Sigmoid colon (tissue), 7 donors: ENCODE measurements around the gene MRPS27. TPM values are rescaled to one million over a fixed set of nuclear protein-coding genes. Genes with fewer than 3 reads are reported as not detected.

Experiments
- DNase-seq: peaks from one replicate; pipeline ENCODE4 v3.0.0-alpha.2; 2019
- H3K27ac ChIP-seq, 4 donors: fragments of 200-600 bp; sonication (generic); one replicate each; pipeline ENCODE4 v1.5.1; 2016 to 2019; ENCODE audit warnings: mild to moderate bottlenecking in 1 of 4
- H3K27me3 ChIP-seq, 3 donors: fragments of 200-600 bp; sonication (generic); one replicate each; pipeline ENCODE4 v1.5.1; 2019; ENCODE audit warnings: mild to moderate bottlenecking in 1 of 3
- H3K36me3 ChIP-seq, 4 donors: fragments of 200-600 bp; sonication (generic); one replicate each; pipeline ENCODE4 v1.5.1; 2016 to 2019
- H3K4me1 ChIP-seq, 4 donors: fragments of 200-600 bp; sonication (generic); one replicate each; pipeline ENCODE4 v1.5.1; 2017 to 2019
- H3K4me3 ChIP-seq, 4 donors: fragments of 200-600 bp; sonication (generic); one replicate each; pipeline ENCODE4 v1.5.1; 2017 to 2019; ENCODE audit warnings: mild to moderate bottlenecking in 2 of 4, moderate library complexity in 1 of 4
- H3K9me3 ChIP-seq, 4 donors: fragments of 200-600 bp in 3 of 4; sonication (generic) in 3 of 4; one replicate each; pipeline versions ENCODE4 v1.5.1 to v1.6.1; 2013 to 2019
- EP300 ChIP-seq, 4 donors: sonication (generic); formaldehyde crosslinking; IDR thresholded peaks; one replicate each; pipeline ENCODE4 v1.6.1; 2017; ENCODE audit warnings: antibody characterized with exemption in 4 of 4
- POLR2A ChIP-seq, 2 donors: fragments of 450-650 bp; IDR thresholded peaks; one replicate each; pipeline ENCODE4 v1.6.1; 2016; ENCODE audit warnings: antibody characterized with exemption in 2 of 2, mild to moderate bottlenecking in 2 of 2, moderate library complexity in 2 of 2
- POLR2AphosphoS5 ChIP-seq, 4 donors: sonication (generic); formaldehyde crosslinking; IDR thresholded peaks; one replicate each; pipeline ENCODE4 v1.6.1; 2017; ENCODE audit warnings: antibody characterized with exemption in 4 of 4
- WGBS, 2 donors: extraction: QIAGEN DNeasy Blood & Tissue Kit; methylation state at CpG; one replicate each; pipeline ENCODE4 v1.1.7; 2013; 5-methylcytosine and 5-hydroxymethylcytosine counted together
- intact Hi-C: fragments of 100-400 bp; cut with DNase I; formaldehyde crosslinking; loops from one replicate; pipeline ENCODE4 v1.15.1; 2023
- polyA plus RNA-seq, 3 donors: library from polyadenylated mRNA; stranded (reverse); fragments of 200-250 nt; gene quantifications; one replicate each; pipeline ENCODE4 v1.2.3, GENCODE V29; 2013
- total RNA-seq, 4 donors: library from RNA; depleted of rRNA; stranded (reverse); fragments of >200 nt; gene quantifications; one replicate each; pipeline ENCODE4 v1.1.0, GENCODE V29; 2016
- TF ChIP-seq, protein P1 (sequence below), 4 experiments: fragments of 450-650 bp in 3 of 4; fragments of 200-600 bp in 1 of 4; IDR thresholded peaks; one replicate each; pipeline ENCODE4 v1.5.1; 2016 to 2019; ENCODE audit warnings: antibody characterized with exemption in 4 of 4, mild to moderate bottlenecking in 3 of 4, moderate library complexity in 2 of 4
- donor health status: healthy with polysubstance abuse.
- donor health status: Bipolar disorder and iron deficiency.
- donor health status: healthy.

MRPS27 gene
- total and polyA plus RNA-seq, 7 donors: 23.1 to 64.0 (median 44.8) TPM

DNA sequence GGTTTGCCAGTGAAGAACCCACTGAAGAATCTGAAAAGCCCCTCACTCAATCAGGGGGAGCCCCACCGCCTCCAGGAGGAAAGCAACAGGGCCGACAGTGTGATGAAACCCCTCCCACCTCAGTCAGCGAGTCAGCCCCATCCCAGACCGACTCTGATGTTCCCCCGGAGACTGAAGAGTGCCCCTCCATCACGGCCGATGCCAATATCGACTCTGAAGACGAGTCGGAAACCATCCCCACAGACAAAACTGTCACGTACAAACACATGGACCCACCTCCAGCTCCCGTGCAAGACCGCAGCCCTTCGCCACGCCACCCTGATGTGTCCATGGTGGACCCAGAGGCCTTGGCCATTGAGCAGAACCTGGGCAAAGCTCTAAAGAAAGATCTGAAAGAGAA is 120.4 kb downstream of the MRPS27 start:
- Histone ChIP-seq H3K27me3 (no peaks in the 10 kb centered on the region), H3K36me3 (peaks cover 5 to 59% (median 28%) of the 10 kb centered on the region in 4 donors), H3K27ac (no peak overlapping the region), H3K9me3 (no peaks in the 10 kb centered on the region), H3K4me1 (no peaks in the 10 kb centered on the region), H3K4me3 (no peak overlapping the region)
- WGBS, 2 donors: 95 to 98% methylated on average over 15 of the region's 15 CpGs
- no peak for DNase-seq
- TF ChIP-seq POLR2AphosphoS5 (IDR thresholded peaks at IDR 0.05) (no peak), EP300 (IDR thresholded peaks at IDR 0.05) (no peak), POLR2A (IDR thresholded peaks at IDR 0.05) (no peak)
- TF ChIP-seq, protein P1, sequence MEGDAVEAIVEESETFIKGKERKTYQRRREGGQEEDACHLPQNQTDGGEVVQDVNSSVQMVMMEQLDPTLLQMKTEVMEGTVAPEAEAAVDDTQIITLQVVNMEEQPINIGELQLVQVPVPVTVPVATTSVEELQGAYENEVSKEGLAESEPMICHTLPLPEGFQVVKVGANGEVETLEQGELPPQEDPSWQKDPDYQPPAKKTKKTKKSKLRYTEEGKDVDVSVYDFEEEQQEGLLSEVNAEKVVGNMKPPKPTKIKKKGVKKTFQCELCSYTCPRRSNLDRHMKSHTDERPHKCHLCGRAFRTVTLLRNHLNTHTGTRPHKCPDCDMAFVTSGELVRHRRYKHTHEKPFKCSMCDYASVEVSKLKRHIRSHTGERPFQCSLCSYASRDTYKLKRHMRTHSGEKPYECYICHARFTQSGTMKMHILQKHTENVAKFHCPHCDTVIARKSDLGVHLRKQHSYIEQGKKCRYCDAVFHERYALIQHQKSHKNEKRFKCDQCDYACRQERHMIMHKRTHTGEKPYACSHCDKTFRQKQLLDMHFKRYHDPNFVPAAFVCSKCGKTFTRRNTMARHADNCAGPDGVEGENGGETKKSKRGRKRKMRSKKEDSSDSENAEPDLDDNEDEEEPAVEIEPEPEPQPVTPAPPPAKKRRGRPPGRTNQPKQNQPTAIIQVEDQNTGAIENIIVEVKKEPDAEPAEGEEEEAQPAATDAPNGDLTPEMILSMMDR (IDR thresholded peaks at IDR 0.05): no peak
- intact Hi-C loops: no loop called here

DNA sequence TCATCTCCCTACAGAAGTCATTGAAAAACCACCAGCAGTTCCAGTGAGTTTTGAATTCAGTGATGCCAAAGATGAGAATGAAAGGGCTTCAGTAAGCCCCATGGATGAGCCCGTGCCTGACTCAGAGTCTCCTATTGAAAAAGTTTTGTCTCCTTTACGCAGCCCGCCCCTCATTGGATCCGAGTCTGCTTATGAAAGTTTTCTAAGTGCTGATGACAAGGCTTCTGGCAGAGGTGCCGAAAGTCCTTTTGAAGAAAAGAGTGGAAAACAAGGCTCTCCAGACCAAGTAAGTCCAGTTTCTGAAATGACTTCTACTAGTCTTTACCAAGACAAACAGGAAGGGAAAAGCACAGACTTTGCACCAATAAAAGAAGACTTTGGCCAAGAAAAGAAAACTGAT is 122.6 kb downstream of the MRPS27 start:
- H3K9me3 ChIP-seq: no peaks in the 10 kb centered on the region
- intact Hi-C loops: no loop called here
- TF ChIP-seq POLR2A (IDR thresholded peaks at IDR 0.05) (no peak), EP300 (IDR thresholded peaks at IDR 0.05) (no peak), POLR2AphosphoS5 (IDR thresholded peaks at IDR 0.05) (no peak)
- TF ChIP-seq, protein P1 (IDR thresholded peaks at IDR 0.05): no peak
- peaks cover 0 to 49% (median 15%) of the 10 kb centered on the region in 4 donors for H3K36me3 ChIP-seq
- 94 to 97% methylated on average over 5 of the region's 5 CpGs for WGBS, 2 donors
- no peaks in the 10 kb centered on the region for H3K4me1 ChIP-seq
- no peak overlapping the region for H3K4me3 ChIP-seq
- no peaks in the 10 kb centered on the region for H3K27me3 ChIP-seq
- no peak overlapping the region for H3K27ac ChIP-seq
- DNase-seq: no peak

DNA sequence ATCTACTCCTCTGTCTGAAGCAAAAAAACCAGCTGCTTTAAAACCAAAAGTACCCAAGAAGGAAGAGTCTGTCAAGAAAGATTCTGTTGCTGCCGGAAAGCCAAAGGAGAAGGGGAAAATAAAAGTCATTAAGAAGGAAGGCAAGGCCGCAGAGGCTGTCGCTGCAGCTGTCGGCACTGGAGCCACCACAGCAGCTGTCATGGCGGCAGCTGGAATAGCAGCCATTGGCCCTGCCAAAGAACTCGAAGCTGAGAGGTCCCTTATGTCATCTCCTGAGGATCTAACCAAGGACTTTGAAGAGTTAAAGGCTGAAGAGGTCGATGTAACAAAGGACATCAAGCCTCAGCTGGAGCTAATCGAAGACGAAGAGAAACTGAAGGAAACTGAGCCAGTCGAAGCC is 124.5 kb downstream of the MRPS27 start:
- no peak overlapping the region for H3K4me3 ChIP-seq
- intact Hi-C loops: no loop called here

DNA sequence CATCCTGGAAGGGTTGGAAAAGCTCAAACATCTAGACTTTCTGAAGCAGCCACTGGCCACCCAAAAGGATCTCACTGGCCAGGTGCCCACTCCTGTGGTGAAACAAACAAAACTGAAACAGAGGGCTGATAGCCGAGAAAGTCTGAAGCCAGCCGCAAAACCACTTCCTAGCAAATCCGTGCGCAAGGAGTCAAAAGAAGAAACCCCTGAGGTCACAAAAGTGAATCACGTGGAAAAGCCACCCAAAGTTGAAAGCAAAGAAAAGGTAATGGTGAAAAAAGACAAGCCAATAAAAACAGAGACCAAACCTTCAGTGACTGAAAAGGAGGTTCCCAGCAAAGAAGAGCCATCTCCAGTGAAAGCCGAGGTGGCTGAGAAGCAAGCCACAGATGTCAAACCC is 125.2 kb downstream of the MRPS27 start:
- Histone ChIP-seq H3K27ac (no peak overlapping the region), H3K27me3 (no peaks in the 10 kb centered on the region), H3K4me1 (no peaks in the 10 kb centered on the region), H3K9me3 (no peaks in the 10 kb centered on the region), H3K4me3 (no peak overlapping the region), H3K36me3 (peaks cover 0 to 37% (median 14%) of the 10 kb centered on the region in 4 donors)
- intact Hi-C loops: no loop called here
- DNase-seq: no peak
- WGBS, 2 donors: 83 to 88% methylated on average over 6 of the region's 6 CpGs
- no peak for TF ChIP-seq POLR2AphosphoS5 (IDR thresholded peaks at IDR 0.05)
- no peak for TF ChIP-seq POLR2A (IDR thresholded peaks at IDR 0.05)
- no peak for TF ChIP-seq EP300 (IDR thresholded peaks at IDR 0.05)
- TF ChIP-seq, protein P1 (IDR thresholded peaks at IDR 0.05): no peak

More for the DNA sequence above, 124.5 kb downstream of the MRPS27 start:
- Histone ChIP-seq H3K27ac (no peak overlapping the region), H3K36me3 (peaks cover 0 to 45% (median 15%) of the 10 kb centered on the region in 4 donors), H3K4me1 (no peaks in the 10 kb centered on the region), H3K9me3 (no peaks in the 10 kb centered on the region), H3K27me3 (no peaks in the 10 kb centered on the region)
- DNase-seq: no peak
- WGBS, 2 donors: 92 to 94% methylated on average over 10 of the region's 10 CpGs
- no peak for TF ChIP-seq EP300 (IDR thresholded peaks at IDR 0.05)
- TF ChIP-seq, protein P1 (IDR thresholded peaks at IDR 0.05): no peak
- no peak for TF ChIP-seq POLR2A (IDR thresholded peaks at IDR 0.05)
- no peak for TF ChIP-seq POLR2AphosphoS5 (IDR thresholded peaks at IDR 0.05)

DNA sequence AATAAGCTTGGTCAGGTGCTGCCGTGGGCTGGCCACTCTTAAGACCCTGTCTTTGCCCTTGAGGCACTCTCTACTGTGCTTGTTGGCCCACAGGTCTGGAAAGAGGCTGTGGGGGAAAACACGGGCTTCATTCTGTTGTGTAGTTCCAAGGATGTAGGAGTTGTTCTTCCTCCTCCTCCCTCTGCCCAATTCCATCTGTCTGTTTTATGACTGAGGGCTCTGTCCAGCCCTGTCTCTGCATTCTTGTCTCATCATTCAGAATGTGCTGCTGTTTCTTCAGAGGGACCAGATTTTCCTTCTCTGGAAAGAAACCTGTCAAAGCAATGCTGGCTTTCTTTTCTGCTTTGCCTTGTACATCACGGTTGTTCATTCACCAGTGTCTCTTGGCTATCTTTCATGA is 128.6 kb downstream of the MRPS27 start:
- peaks cover 0 to 30% (median 14%) of the 10 kb centered on the region in 4 donors for H3K36me3 ChIP-seq
- no peak for TF ChIP-seq POLR2A (IDR thresholded peaks at IDR 0.05)
- TF ChIP-seq, protein P1 (IDR thresholded peaks at IDR 0.05): no peak
- no peak for TF ChIP-seq POLR2AphosphoS5 (IDR thresholded peaks at IDR 0.05)
- TF ChIP-seq EP300 (IDR thresholded peaks at IDR 0.05): no peak

More for the DNA sequence above, 128.6 kb downstream of the MRPS27 start:
- 63 to 86% methylated on average over 3 of the region's 3 CpGs for WGBS, 2 donors
- no peak for DNase-seq
- Histone ChIP-seq H3K27ac (no peak overlapping the region), H3K27me3 (no peaks in the 10 kb centered on the region), H3K4me1 (no peaks in the 10 kb centered on the region), H3K9me3 (no peaks in the 10 kb centered on the region), H3K4me3 (no peak overlapping the region)
- intact Hi-C loops: no loop called here
